Posterior vena cava (tissue), 2 donors: Measurements from ENCODE around the gene EXOSC1. TPM values are rescaled to one million over a fixed set of nuclear protein-coding genes. Genes with fewer than 3 reads are reported as not detected.

Experiments
- total RNA-seq, 2 donors: library from RNA; stranded (reverse); fragmentation: NEBNext Ultra II Directional; extraction: Animal tissue kit (Norgen Biotek cat#: 25700); gene quantifications; one replicate each; pipeline ENCODE4 v1.2.1, GENCODE V29; 2021
- donor health status: DM: yes; HTN: yes; CAD: no.
- donor health status: DM: yes; HTN: yes; CAD: no.

EXOSC1 gene
- total RNA-seq, 2 donors from 2014 or later = 22.3 to 28.6 TPM

Other genes starting within 250 kb of the EXOSC1 start
- 1 to 10 TPM; 6.8 to 7.6 TPM for gene ARHGAP19, start 153.4 kb downstream of the EXOSC1 start, total RNA-seq
- gene FRAT1, start 126.7 kb downstream of the EXOSC1 start, total RNA-seq = 1 to 10 TPM; 2.1 to 4.2 TPM
- 1 to 10 TPM; 4.3 to 6.8 TPM for gene FRAT2, start 111.3 kb downstream of the EXOSC1 start, total RNA-seq
- gene RRP12, start 44.7 kb downstream of the EXOSC1 start, total RNA-seq = 10 to 100 TPM; 16.7 to 25.9 TPM
- 100 to 1,000 TPM; 153 to 171 TPM for gene PGAM1, start 19.8 kb downstream of the EXOSC1 start, total RNA-seq
- 10 to 100 TPM; 21.5 to 24.8 TPM for gene ZDHHC16, start 169 bp upstream of the EXOSC1 start, total RNA-seq
- gene MMS19, start 52.4 kb upstream of the EXOSC1 start, total RNA-seq = 10 to 100 TPM; 29.5 to 32.1 TPM
- gene UBTD1, start 52.9 kb upstream of the EXOSC1 start, total RNA-seq = 10 to 100 TPM; 15.6 to 16.5 TPM
- gene ANKRD2, start 126.8 kb upstream of the EXOSC1 start, total RNA-seq = 1 to 10 TPM in 1 of 2 donors, under 1 TPM in 1; 0.67 to 1.1 TPM
- 1 to 10 TPM; 1.5 to 4.1 TPM for gene HOGA1, start 138.4 kb upstream of the EXOSC1 start, total RNA-seq
- under 1 TPM; 0.19 to 0.46 TPM for gene C10orf62, start 143.7 kb upstream of the EXOSC1 start, total RNA-seq
- 1 to 10 TPM; 3.4 to 6.5 TPM for gene MORN4, start 187.5 kb upstream of the EXOSC1 start, total RNA-seq
- gene PI4K2A, start 194.7 kb upstream of the EXOSC1 start, total RNA-seq = 10 to 100 TPM; 13.8 to 15.9 TPM
- 10 to 100 TPM; 15.0 to 17.6 TPM for gene AVPI1, start 241.2 kb upstream of the EXOSC1 start, total RNA-seq